Karpas-422 (cell line): Measurements from ENCODE around the gene PRSS8. TPM values are rescaled to one million over a fixed set of nuclear protein-coding genes. Genes with fewer than 3 reads are reported as not detected.
A peak's percentile ranks its signal among the peaks of the same experiment; 100 is the strongest.

Experiments
- DNase-seq: peaks from one replicate; pipeline ENCODE4 v3.0.0-alpha.2; 2015
- H2AFZ ChIP-seq: fragments of 200-600 bp; sonication (generic); 2 replicates; pipeline ENCODE4 v1.6.1; 2014; ENCODE audit warnings: antibody characterized with exemption, low read length, mixed read lengths
- H3K27ac ChIP-seq: fragments of 200-600 bp; sonication (generic); 2 replicates; pipeline ENCODE4 v1.5.1; 2014; ENCODE audit warnings: mild to moderate bottlenecking, low read length, moderate library complexity
- H3K27me3 ChIP-seq: fragments of 200-600 bp; sonication (generic); 2 replicates; pipeline ENCODE4 v1.6.1; 2014; ENCODE audit warnings: low read length, mixed read lengths
- H3K36me3 ChIP-seq: fragments of 200-600 bp; sonication (generic); 2 replicates; pipeline ENCODE4 v1.6.1; 2014; ENCODE audit warnings: low read length, mixed read lengths; ENCODE audit not compliant: insufficient read depth
- H3K4me1 ChIP-seq: fragments of 200-600 bp; sonication (generic); 2 replicates; pipeline ENCODE4 v1.6.1; 2014; ENCODE audit warnings: mild to moderate bottlenecking, low read length, mixed read lengths
- H3K4me2 ChIP-seq: fragments of 200-600 bp; sonication (generic); 2 replicates; pipeline ENCODE4 v1.6.1; 2014; ENCODE audit warnings: low read length, low read depth, mild to moderate bottlenecking; ENCODE audit not compliant: poor library complexity, severe bottlenecking
- H3K4me3 ChIP-seq: fragments of 200-600 bp; sonication (generic); 2 replicates; pipeline ENCODE4 v1.5.1; 2014; ENCODE audit warnings: mild to moderate bottlenecking, antibody characterized with exemption, low read length, mixed read lengths
- H3K79me2 ChIP-seq: fragments of 200-600 bp; sonication (generic); 2 replicates; pipeline ENCODE4 v1.6.1; 2014; ENCODE audit warnings: mild to moderate bottlenecking, low read length, mixed read lengths
- H3K9ac ChIP-seq: fragments of 200-600 bp; sonication (generic); 2 replicates; pipeline ENCODE4 v1.6.0; 2014; ENCODE audit warnings: low read length
- H3K9me2 ChIP-seq: fragments of 200-600 bp; sonication (generic), shearing (Covaris generic); replicated peaks from 2 replicates; pipeline ENCODE4 v1.6.0; 2014; ENCODE audit warnings: mild to moderate bottlenecking, low read length, moderate library complexity; ENCODE audit not compliant: insufficient read depth
- H3K9me3 ChIP-seq: fragments of 300-700, 200-600 bp; sonication (generic); 2 replicates; pipeline ENCODE4 v1.6.1; 2014; ENCODE audit warnings: low read length, mixed read lengths
- H4K20me1 ChIP-seq: fragments of 200-600 bp; sonication (generic); 2 replicates; pipeline ENCODE4 v1.6.1; 2014; ENCODE audit warnings: mild to moderate bottlenecking, antibody characterized with exemption, low read length, low read depth; ENCODE audit not compliant: insufficient read depth
- total RNA-seq: library from RNA; depleted of rRNA; stranded (reverse); fragments of >200 nt; shearing (Covaris generic); gene quantifications from 2 replicates; pipeline ENCODE4 v1.2.3, GENCODE V29; 2014; ENCODE audit warnings: low replicate concordance

Gene PRSS8
- total RNA-seq, 1 experiment from 2014 or later, result not detected

DNA sequence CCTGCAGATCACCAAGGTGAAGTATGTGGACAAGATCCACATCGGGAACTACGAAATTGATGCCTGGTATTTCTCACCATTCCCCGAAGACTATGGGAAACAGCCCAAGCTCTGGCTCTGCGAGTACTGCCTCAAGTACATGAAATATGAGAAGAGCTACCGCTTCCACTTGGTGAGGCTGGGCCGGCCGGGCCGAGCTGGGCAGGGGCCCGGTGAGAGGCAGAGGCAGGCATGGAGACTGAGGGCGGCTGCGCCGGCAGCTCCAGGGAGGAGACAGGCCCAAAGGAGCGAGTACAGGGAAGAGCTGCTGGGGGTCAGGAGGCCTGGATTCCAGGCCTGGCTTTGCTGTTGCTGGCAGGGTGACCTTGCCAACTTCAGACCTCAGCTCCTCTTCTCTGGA, 8.3 kb downstream of the PRSS8 start:
- Histone ChIP-seq H3K4me2 (no peak overlapping the region), H3K4me1 (no peaks in the 10 kb centered on the region), H3K27me3 (no peaks in the 10 kb centered on the region), H3K79me2 (no peaks in the 10 kb centered on the region), H3K27ac (no peak overlapping the region), H3K9me2 (no peaks in the 10 kb centered on the region), H3K36me3 (peaks cover 2% of the 10 kb centered on the region), H3K9me3 (no peaks in the 10 kb centered on the region), H4K20me1 (no peaks in the 10 kb centered on the region), H2AFZ (no peak overlapping the region), H3K4me3 (no peak overlapping the region), H3K9ac (no peak overlapping the region)
- no peak for DNase-seq

- Histone ChIP-seq H3K4me2 (no peak overlapping the region), H2AFZ (no peak overlapping the region), H4K20me1 (no peaks in the 10 kb centered on the region), H3K79me2 (no peaks in the 10 kb centered on the region), H3K36me3 (peaks cover 9% of the 10 kb centered on the region), H3K27ac (no peak overlapping the region), H3K9me2 (no peaks in the 10 kb centered on the region), H3K9me3 (no peaks in the 10 kb centered on the region), H3K9ac (no peak overlapping the region), H3K4me1 (no peaks in the 10 kb centered on the region), H3K27me3 (no peaks in the 10 kb centered on the region), H3K4me3 (no peak overlapping the region)
- no peak for DNase-seq
Observed at GRCh38 chr16:31125844-31126243, 9.7 kb downstream of the PRSS8 start.

- H2AFZ ChIP-seq, result no peak overlapping the region
- H3K9me3 ChIP-seq, result no peaks in the 10 kb centered on the region
- peaks cover 10% of the 10 kb centered on the region for H3K4me1 ChIP-seq
- H4K20me1 ChIP-seq, result no peaks in the 10 kb centered on the region
- no peak overlapping the region for H3K4me3 ChIP-seq
- H3K4me2 ChIP-seq, result no peak overlapping the region
- H3K9me2 ChIP-seq, result no peaks in the 10 kb centered on the region
- no peak for DNase-seq
- H3K79me2 ChIP-seq, result peaks cover 30% of the 10 kb centered on the region
- no peaks in the 10 kb centered on the region for H3K27me3 ChIP-seq
- no peak overlapping the region for H3K9ac ChIP-seq
- peaks cover 19% of the 10 kb centered on the region for H3K36me3 ChIP-seq
- no peak overlapping the region for H3K27ac ChIP-seq
Observed at GRCh38 chr16:31120129-31120528, 15.4 kb downstream of the PRSS8 start.

DNA sequence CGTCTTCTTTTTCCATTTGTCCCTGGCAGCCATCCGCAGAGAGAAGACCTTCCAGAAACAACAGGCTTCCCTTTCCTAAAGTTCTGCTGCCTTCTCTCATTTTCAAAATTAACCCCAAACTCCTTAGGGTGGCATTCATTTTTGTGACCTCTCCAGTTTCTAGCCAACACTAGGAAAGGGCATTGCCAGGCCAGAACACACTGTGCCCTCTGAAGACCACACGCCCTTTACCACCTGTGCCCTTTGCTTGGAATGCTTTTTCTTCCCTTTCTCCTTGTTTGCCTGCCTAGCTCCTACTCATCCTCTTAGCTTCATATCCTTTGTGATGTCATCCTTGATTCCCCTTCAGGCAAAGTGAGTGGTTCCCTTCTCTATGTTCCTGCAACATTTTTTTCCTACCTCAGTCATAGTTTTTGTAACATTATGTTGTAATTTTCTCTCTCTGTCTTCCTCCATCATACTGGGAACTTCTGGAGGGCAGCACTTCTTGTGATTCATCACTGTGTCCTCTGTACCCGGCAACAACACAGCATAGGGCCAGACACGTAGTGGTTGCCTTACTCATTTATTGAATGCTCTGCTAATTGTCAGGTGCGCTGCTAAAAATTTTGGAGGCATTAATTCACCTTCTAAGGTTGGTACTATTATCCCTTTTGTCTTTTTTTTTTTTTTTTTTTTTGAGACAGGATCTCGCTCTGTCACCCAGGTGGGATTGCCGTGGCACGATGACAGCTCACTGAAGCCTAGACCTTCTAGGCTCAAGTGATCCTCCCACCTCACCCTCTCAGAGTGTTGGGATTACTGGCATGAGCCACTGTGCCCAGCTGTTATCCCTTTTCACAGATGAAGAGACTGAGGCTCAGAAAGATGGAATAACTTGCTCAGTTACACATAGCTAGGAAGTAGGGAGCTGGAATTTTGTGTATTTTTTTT, 17.0 kb downstream of the PRSS8 start:
- Histone ChIP-seq H3K4me3 (peak overlapping the region; percentile 73), H3K79me2 (peaks cover 30% of the 10 kb centered on the region), H3K4me1 (peaks cover 10% of the 10 kb centered on the region), H3K9me3 (no peaks in the 10 kb centered on the region), H3K9ac (peak overlapping the region; percentile 74), H2AFZ (no peak overlapping the region), H3K27ac (no peak overlapping the region), H4K20me1 (no peaks in the 10 kb centered on the region), H3K27me3 (no peaks in the 10 kb centered on the region), H3K9me2 (no peaks in the 10 kb centered on the region), H3K36me3 (peaks cover 19% of the 10 kb centered on the region), H3K4me2 (peak overlapping the region; percentile 77)
- no peak for DNase-seq

DNA sequence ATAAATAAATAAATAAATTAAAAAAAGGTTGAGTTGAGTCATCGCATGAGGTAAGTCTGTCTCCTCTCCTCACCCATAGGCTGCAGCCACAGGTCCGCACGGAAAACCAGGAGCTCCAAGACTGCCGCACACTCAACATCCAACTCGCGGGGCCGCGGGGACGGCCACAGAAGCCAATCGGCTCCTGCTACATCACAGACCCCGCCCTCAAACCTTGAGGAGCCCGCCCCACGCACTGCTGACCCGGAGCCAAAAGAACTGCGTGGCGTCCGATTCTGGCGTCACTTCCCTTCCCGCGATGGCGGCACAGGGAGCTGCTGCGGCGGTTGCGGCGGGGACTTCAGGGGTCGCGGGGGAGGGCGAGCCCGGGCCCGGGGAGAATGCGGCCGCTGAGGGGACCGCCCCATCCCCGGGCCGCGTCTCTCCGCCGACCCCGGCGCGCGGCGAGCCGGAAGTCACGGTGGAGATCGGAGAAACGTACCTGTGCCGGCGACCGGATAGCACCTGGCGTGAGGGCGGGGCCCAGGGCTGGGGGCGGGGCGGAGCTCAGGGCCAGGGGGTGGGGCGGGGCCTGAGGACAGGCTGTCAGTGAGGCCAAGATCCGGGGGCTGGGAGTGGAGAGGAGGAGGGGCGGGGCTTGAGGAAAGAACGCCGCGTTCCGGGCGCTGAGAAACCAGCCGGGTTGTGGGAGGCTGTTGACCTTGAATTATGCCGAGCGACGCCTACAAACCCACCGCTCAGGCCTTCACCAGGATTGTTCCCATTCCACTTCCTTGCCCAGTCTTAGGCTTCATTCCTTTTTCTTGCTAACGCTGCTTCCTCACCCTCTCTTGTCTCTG, 17.9 kb downstream of the PRSS8 start, which contains the start of gene KAT8:
TSS of gene KAT8 (plus strand) at position 281 of the 839 bp plus-strand sequence. CDS start at position 299, 18 bp downstream.
- peak; percentile 99 for DNase-seq
- Histone ChIP-seq H3K4me2 (peak within 1 kb of the TSS; percentile 77), H3K36me3 (peaks cover 19% of the 10 kb centered on the region), H3K79me2 (peaks cover 30% of the 10 kb centered on the region), H3K9ac (peak within 1 kb of the TSS; percentile 74), H3K27ac (no peak within 1 kb of the TSS), H3K9me2 (no peaks in the 10 kb centered on the region), H3K4me1 (peaks cover 10% of the 10 kb centered on the region), H4K20me1 (no peaks in the 10 kb centered on the region), H3K9me3 (no peaks in the 10 kb centered on the region), H2AFZ (no peak within 1 kb of the TSS), H3K27me3 (no peaks in the 10 kb centered on the region), H3K4me3 (peak within 1 kb of the TSS; percentile 73)

DNA sequence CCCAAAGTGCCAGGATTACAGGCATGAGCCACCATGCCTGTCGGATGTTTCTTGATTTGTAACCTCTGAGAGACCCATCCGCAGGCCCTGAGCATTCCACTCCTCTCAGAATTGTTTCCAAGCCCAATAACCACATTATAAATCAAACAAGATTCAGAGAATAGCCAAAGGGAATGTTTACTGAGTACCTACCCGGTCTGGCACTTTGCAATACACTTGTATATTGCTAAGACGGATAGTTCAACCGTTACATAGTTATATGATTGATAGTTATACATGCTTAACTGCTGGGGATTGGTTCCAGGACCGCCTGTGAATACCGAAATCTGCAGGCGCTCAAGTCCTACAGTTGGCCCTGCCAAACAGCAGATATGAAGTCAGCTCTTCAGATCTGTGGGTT, 21.1 kb downstream of the PRSS8 start:
- no peak overlapping the region for H3K4me2 ChIP-seq
- DNase-seq, result no peak
- H3K27me3 ChIP-seq, result no peaks in the 10 kb centered on the region
- H3K4me3 ChIP-seq, result no peak overlapping the region
- no peak overlapping the region for H3K27ac ChIP-seq
- no peaks in the 10 kb centered on the region for H3K9me2 ChIP-seq
- peaks cover 27% of the 10 kb centered on the region for H3K79me2 ChIP-seq
- H4K20me1 ChIP-seq, result no peaks in the 10 kb centered on the region
- no peaks in the 10 kb centered on the region for H3K9me3 ChIP-seq
- H2AFZ ChIP-seq, result no peak overlapping the region
- H3K36me3 ChIP-seq, result no peaks in the 10 kb centered on the region; the same call in none of the 2 replicates
- no peak overlapping the region for H3K9ac ChIP-seq
- H3K4me1 ChIP-seq, result peaks cover 12% of the 10 kb centered on the region

DNA sequence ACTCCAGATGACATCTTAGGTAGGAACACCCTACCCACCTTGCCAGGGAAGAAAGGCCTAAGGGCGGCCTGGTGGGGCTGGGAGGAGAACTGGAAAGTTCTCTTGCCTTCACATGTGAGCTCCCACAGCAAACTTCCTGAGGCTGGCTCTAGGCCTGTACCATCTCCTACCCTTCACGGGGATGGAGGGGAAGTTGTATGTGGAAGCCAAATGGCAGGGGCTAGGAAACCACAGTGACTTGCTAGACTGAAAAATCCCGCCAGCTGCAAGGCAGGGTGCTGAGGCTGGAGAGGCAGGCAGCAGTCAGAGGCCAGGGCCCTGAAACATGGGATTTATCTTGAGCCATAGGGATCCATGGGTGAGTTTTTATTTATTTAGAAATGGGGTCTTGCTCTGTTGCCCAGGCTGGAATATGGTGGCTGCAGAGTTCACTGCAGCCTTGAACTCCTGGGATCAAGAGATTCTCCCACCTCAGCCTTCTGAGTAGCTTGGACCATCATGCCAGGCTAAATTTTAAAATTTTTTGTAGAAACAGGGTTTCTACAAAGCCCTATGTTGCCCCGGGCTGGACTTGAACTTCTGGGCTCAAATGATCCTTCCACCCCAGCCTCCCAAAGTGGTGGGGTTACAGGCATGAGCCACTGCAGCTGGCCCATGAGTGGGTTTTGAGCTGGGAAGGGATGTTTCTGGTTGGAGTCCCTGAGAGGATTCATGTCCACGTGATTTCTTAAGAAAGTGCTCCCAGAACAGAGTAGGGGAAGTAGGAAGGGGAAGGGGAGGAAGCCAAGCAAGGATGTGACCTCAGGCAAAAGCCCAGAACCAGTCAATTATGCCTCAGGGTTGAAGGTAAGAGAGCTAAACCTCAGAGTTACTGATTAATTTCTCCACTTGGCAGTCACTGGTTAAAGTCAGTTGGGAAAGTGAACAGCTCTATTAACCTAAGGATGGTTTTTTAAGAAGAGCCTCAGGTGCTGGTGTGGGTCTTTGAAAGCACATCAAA, 22.1 kb downstream of the PRSS8 start:
- no peak for DNase-seq
- Histone ChIP-seq H3K4me1 (peaks cover 13% of the 10 kb centered on the region), H3K4me3 (no peak overlapping the region), H3K27ac (no peak overlapping the region), H4K20me1 (no peaks in the 10 kb centered on the region), H3K27me3 (no peaks in the 10 kb centered on the region), H3K36me3 (no peaks in the 10 kb centered on the region; the same call in none of the 2 replicates), H3K9me3 (no peaks in the 10 kb centered on the region), H2AFZ (no peak overlapping the region), H3K9me2 (no peaks in the 10 kb centered on the region), H3K4me2 (no peak overlapping the region), H3K9ac (no peak overlapping the region), H3K79me2 (peaks cover 28% of the 10 kb centered on the region)
